Lower leg skin (tissue), 3 donors: ENCODE measurements around the gene SH3RF3.

Source experiments
- CTCF ChIP-seq, 3 donors: fragments of 450-650 bp; IDR thresholded peaks; one replicate each; pipeline ENCODE4 v1.5.1; 2016; ENCODE audit warnings: antibody characterized with exemption in 3 of 3, mild to moderate bottlenecking in 3 of 3, moderate library complexity in 2 of 3
- POLR2A ChIP-seq, 2 donors: fragments of 450-650 bp; IDR thresholded peaks; one replicate each; pipeline ENCODE4 v1.6.1; 2016 to 2017; ENCODE audit warnings: antibody characterized with exemption in 2 of 2, mild to moderate bottlenecking in 1 of 2, moderate library complexity in 1 of 2

DNA sequence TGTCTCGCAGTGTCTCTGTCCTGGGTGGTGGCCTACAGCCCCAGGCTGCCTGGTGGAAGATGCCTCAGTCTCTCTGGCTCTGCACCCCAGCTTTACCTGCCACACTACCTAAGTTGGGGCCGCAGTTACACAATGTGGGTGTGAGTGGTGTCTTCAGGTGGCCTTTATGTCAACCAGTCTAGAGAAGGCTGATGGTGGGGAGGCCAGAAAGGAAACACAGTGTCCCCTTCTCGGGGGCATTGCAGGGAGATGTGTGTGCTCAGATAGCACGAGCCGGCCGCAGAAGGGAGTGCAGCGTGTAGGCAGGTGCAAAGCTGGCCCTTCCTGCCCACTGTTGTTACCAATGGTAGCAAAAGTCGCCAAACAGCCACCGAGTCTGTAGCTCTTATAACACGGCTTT is 216.1 kb downstream of the SH3RF3 start:
- no peak for TF ChIP-seq CTCF (IDR thresholded peaks at IDR 0.05)
- TF ChIP-seq POLR2A (IDR thresholded peaks at IDR 0.05): no peak
